Measurements from ENCODE around the gene TTC39A. TPM values are rescaled to one million over a fixed set of nuclear protein-coding genes. Genes with fewer than 3 reads are reported as not detected.
"Not testable (repeated sequence)": the region's sequence is repeated elsewhere in the genome, so short reads cannot be mapped to it uniquely, and the experiment has no call there.

The TTC39A gene
- total RNA-seq, 2 donors from 2014 or later: 7.9 to 21.3 TPM

- Histone ChIP-seq H3K36me3 (replicated peaks in 1 of 2; ENCODE audit: insufficient read depth in 1 of 2, low read depth in 2 of 2) (no peaks in the 10 kb centered on the region), H3K4me1 (peaks cover 26% of the 10 kb centered on the region), H3K9me3 (no peaks in the 10 kb centered on the region), H3K27ac (no peak overlapping the region), H3K27me3 (no peaks in the 10 kb centered on the region), H3K4me3 (no peak overlapping the region)
- WGBS, 2 donors: 79 to 86% methylated on average over 3 of the region's 3 CpGs
- intact Hi-C loops (cut with DNase I): no loop called here
- DNase-seq (no peak), ATAC-seq (no peak)
- no peak for TF ChIP-seq POLR2A (IDR thresholded peaks at IDR 0.05)
- TF ChIP-seq CTCF (IDR thresholded peaks at IDR 0.05): no peak
These were observed 75.0 kb downstream of the TTC39A start for GRCh38 chr1:51255331-51255730.

GRCh38 chr1:51253691-51254090 lies 76.7 kb downstream of the TTC39A start:
- TF ChIP-seq CTCF (IDR thresholded peaks at IDR 0.05) (no peak), POLR2A (IDR thresholded peaks at IDR 0.05) (no peak)
- no peak overlapping the region for H3K27ac ChIP-seq
- intact Hi-C loops (cut with DNase I): no loop called here
- no peaks in the 10 kb centered on the region for H3K36me3 ChIP-seq (replicated peaks in 1 of 2; ENCODE audit: insufficient read depth in 1 of 2, low read depth in 2 of 2)
- DNase-seq (no peak), ATAC-seq (no peak)
- no peak overlapping the region for H3K4me3 ChIP-seq
- H3K9me3 ChIP-seq: no peaks in the 10 kb centered on the region
- H3K4me1 ChIP-seq: peaks cover 26% of the 10 kb centered on the region
- no peaks in the 10 kb centered on the region for H3K27me3 ChIP-seq
- WGBS, 2 donors: 90 to 94% methylated on average over 5 of the region's 5 CpGs

- ATAC-seq (no peak), DNase-seq (no peak)
- H3K4me1 ChIP-seq: peaks cover 25% of the 10 kb centered on the region
- no peak overlapping the region for H3K27ac ChIP-seq
- TF ChIP-seq POLR2A (IDR thresholded peaks at IDR 0.05) (no peak), CTCF (IDR thresholded peaks at IDR 0.05) (no peak)
- 92 to 93% methylated on average over 6 of the region's 6 CpGs for WGBS, 2 donors
- intact Hi-C loops (cut with DNase I): no loop called here
- H3K4me3 ChIP-seq: no peak overlapping the region
- H3K36me3 ChIP-seq (replicated peaks in 1 of 2; ENCODE audit: insufficient read depth in 1 of 2, low read depth in 2 of 2): no peaks in the 10 kb centered on the region
- no peaks in the 10 kb centered on the region for H3K9me3 ChIP-seq
- H3K27me3 ChIP-seq: no peaks in the 10 kb centered on the region
These were observed 78.0 kb downstream of the TTC39A start for GRCh38 chr1:51252366-51252765.

- not testable (repeated sequence) for H3K4me3 ChIP-seq, H3K27ac ChIP-seq
These were observed 79.2 kb downstream of the TTC39A start for GRCh38 chr1:51251165-51251564.

GRCh38 chr1:51250729-51251128 lies 79.6 kb downstream of the TTC39A start:
- H3K27me3 ChIP-seq; ATAC-seq; H3K4me3 ChIP-seq; H3K9me3 ChIP-seq; intact Hi-C loops (cut with DNase I); H3K27ac ChIP-seq; H3K36me3 ChIP-seq (replicated peaks in 1 of 2; ENCODE audit: insufficient read depth in 1 of 2, low read depth in 2 of 2); DNase-seq: not testable (repeated sequence)
- H3K4me1 ChIP-seq: peaks cover 41% of the 10 kb centered on the region
- WGBS, 2 donors: 93 to 100% methylated on average over 3 to 14 of the region's 14 CpGs

More at GRCh38 chr1:51251165-51251564, 79.2 kb downstream of the TTC39A start:
- H3K27me3 ChIP-seq; DNase-seq; intact Hi-C loops (cut with DNase I); H3K9me3 ChIP-seq; H3K36me3 ChIP-seq (replicated peaks in 1 of 2; ENCODE audit: insufficient read depth in 1 of 2, low read depth in 2 of 2); ATAC-seq: not testable (repeated sequence)
- peaks cover 37% of the 10 kb centered on the region for H3K4me1 ChIP-seq
- WGBS, 2 donors: 97 to 98% methylated on average over 20 of the region's 20 CpGs

GRCh38 chr1:51249445-51249844 lies 80.9 kb downstream of the TTC39A start:
- H3K36me3 ChIP-seq (replicated peaks in 1 of 2; ENCODE audit: insufficient read depth in 1 of 2, low read depth in 2 of 2): no peaks in the 10 kb centered on the region
- DNase-seq: no peak
- intact Hi-C loops (cut with DNase I): no loop called here
- no peak overlapping the region for H3K4me3 ChIP-seq
- no peak for TF ChIP-seq CTCF (IDR thresholded peaks at IDR 0.05)
- TF ChIP-seq POLR2A (IDR thresholded peaks at IDR 0.05): no peak
- no peaks in the 10 kb centered on the region for H3K27me3 ChIP-seq
- H3K27ac ChIP-seq: no peak overlapping the region
- ATAC-seq: no peak
- peaks cover 45% of the 10 kb centered on the region for H3K4me1 ChIP-seq
- H3K9me3 ChIP-seq: no peaks in the 10 kb centered on the region
- 89 to 94% methylated on average over 1 of the region's 1 CpG for WGBS, 2 donors
